ENCODE measurements around the gene FREM2.

FREM2 gene

GRCh38 chr13:38895075-38895474, 208.2 kb downstream of the FREM2 start:
- in situ Hi-C loops (cut with MboI; ENCODE audit: low sequenced_read_pairs) = no loop called here

- in situ Hi-C loops (cut with MboI; ENCODE audit: low sequenced_read_pairs) = no loop called here
Measured at GRCh38 chr13:38897521-38897920, 210.6 kb downstream of the FREM2 start.

GRCh38 chr13:38898481-38898880, 211.6 kb downstream of the FREM2 start:
- in situ Hi-C loops (cut with MboI; ENCODE audit: low sequenced_read_pairs) = no loop called here

GRCh38 chr13:38899571-38899970, 212.7 kb downstream of the FREM2 start:
- in situ Hi-C loops (cut with MboI; ENCODE audit: low sequenced_read_pairs) = no loop called here

GRCh38 chr13:38900188-38900587, 213.3 kb downstream of the FREM2 start:
- in situ Hi-C loops (cut with MboI; ENCODE audit: low sequenced_read_pairs) = no loop called here

- in situ Hi-C loops (cut with MboI; ENCODE audit: low sequenced_read_pairs) = no loop called here
Measured at GRCh38 chr13:38902551-38902950, 215.7 kb downstream of the FREM2 start.

GRCh38 chr13:38905081-38905480, 218.2 kb downstream of the FREM2 start:
- in situ Hi-C loops (cut with MboI; ENCODE audit: low sequenced_read_pairs) = no loop called here

- in situ Hi-C loops (cut with MboI; ENCODE audit: low sequenced_read_pairs) = no loop called here
Measured at GRCh38 chr13:38905861-38906260, 219.0 kb downstream of the FREM2 start.

GRCh38 chr13:38908574-38908973, 221.7 kb downstream of the FREM2 start:
- in situ Hi-C loops (cut with MboI; ENCODE audit: low sequenced_read_pairs) = no loop called here

- in situ Hi-C loops (cut with MboI; ENCODE audit: low sequenced_read_pairs) = no loop called here
Measured at GRCh38 chr13:38914070-38914469, 227.2 kb downstream of the FREM2 start.

- in situ Hi-C loops (cut with MboI; ENCODE audit: low sequenced_read_pairs) = no loop called here
Measured at GRCh38 chr13:38921081-38921480, 234.2 kb downstream of the FREM2 start.

- in situ Hi-C loops (cut with MboI; ENCODE audit: low sequenced_read_pairs) = no loop called here
Measured at GRCh38 chr13:38922170-38922569, 235.3 kb downstream of the FREM2 start.

GRCh38 chr13:38933786-38934185, 246.9 kb downstream of the FREM2 start:
- in situ Hi-C loops (cut with MboI; ENCODE audit: low sequenced_read_pairs) = no loop called here
